ENCODE results near the gene KIFC3.
"Not testable (repeated sequence)": the region's sequence is repeated elsewhere in the genome, so short reads cannot be mapped to it uniquely, and the experiment has no call there.

KIFC3 gene

DNA sequence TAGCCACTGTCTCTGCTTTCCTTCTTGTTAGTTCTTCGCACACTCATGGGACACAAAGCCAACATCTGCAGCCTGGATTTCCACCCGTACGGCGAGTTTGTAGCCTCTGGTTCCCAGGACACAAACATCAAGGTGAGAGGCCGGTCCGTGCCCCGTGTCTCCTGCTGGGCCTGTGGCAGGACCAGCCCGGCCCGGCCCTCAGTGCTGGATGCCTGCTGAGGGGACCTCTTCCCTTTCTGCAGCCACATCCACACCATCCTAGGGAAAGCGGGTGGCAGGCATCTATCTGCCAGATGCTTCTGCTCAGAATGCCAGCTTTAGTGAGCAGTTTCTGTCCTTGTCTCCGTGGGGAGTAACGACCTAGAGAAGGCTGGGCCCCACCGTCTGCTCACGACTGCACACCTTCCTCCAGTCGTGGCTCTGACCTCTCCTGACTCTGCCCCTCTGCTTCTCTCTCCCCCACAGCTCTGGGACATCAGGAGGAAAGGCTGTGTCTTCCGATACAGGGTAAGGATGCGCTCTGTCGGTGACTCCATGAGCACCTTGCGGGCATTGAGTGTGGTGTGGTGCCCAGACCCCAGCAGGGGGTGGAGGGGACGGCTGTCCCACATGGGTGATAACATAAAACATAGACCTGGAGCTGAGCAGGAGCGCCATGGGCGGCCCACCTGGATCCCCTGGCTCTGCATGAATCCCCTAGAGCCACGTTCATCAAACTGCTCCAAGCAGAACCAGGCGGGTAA lies 51.3 kb downstream of the KIFC3 start:
- DNase-seq: no peak

DNA sequence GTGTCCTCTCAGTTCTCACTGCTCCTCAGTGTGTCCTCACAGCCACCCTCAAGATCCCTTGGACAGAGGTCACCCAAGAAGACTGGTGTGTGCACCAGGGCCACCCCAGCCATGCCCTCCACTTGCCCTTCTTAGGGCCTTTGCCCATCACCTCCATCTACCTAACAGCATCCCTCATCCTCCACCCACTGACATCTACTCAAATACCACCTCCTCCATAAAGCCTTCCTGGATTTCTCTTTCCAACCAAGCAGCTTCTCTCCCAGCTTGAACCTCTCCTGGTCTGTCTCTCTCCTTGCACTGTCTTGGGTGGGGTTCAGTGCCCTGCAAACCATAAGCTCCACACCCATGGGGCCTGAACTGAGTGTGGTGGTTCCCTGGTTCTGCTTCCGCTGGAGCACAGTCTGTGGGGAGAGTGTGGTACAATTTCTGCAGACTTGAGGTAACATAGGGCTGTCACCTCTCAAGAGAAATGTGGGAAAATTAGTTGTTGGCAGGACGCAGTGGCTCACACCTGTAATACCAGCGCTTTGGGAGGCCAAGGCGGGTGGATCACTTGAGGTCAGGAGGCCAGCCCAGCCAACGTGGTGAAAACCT lies 52.3 kb downstream of the KIFC3 start:
- DNase-seq: no peak

DNA sequence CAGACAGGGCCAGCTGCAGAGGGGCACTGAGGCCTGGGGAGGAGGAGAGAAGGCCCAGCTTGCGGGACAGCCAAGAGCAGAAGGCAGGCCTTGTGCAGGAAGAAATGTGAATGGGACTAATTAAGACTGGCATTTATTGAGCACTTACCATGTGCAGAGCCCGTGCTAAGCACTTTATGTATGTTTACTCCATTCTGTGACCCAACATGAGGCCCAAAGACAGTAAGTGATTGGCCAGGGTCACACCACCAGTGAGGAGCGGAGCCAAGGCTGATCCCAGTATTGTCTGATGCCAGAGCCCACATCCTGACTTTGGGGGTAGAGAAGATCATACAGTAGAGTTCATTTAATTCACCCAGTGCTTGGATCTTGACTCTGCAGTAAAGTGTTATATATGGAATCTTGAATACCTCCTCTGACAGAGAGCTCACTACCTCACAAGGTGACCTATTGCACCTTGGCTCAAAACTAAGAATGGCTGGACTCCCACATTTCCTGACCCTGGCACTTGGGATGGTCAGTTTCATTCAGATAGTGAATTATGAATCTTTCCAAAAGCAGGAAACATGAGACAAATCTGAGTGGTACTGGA lies 53.1 kb downstream of the KIFC3 start:
- no peak for DNase-seq

DNA sequence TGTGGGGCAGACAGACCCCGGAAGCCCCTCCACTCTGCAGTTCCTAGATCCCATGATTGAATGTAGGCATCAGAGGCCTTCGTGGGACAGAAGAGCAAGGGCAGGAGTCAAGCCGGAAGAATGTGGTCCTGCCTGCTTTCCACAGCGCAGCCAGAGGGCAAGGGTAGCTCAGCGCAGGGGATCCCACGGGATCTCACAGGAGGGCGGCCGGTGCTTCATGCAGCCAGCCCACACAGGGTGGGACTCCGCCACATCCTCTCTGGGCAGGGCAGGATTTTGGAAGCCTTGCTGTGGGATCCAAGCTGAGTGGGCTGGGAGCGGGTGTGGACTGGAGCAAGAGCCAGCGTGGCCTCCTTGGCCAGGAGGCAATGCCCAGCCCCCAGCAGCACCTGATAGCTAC lies 53.7 kb downstream of the KIFC3 start:
- no peak for DNase-seq

DNA sequence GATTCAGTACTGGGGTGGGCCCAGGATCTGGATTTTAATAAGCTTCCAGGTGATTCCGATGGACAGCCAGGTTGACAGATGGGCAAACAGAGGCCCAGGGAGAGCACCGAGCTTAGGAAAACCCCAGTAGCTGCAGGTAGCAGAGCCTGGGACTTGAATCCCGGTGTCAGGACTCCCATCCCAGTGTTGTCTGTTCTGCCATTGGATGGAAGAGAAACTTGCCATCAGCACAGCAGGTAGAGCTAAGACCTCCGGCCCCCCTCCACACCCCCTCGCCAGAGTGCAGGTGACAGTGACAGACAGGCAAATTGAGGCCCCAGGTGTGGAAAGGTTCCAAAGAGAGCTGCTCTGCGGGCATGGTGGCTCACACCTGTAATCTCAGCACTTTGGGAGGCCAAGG lies 54.3 kb downstream of the KIFC3 start:
- no peak for DNase-seq

DNA sequence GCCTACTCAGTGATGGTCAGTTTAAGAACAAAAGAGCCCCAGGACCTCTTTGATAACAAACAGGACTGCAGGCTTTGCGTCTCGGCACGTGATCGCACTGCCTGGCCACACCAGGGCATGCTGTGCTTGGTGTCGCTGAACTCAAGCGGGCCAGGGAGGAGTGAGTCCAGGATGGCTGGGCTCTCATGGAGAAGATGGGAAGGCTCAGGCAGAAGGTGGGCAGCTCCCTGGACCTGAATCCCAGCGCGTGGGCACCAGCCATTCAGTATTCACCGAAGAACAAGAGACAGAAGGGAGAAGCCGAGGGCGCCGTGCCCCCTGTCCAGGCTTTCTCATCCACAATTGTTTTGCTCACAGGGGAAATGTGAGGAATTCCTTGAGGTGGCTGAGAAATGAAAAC lies 54.8 kb downstream of the KIFC3 start:
- no peak for DNase-seq

DNA sequence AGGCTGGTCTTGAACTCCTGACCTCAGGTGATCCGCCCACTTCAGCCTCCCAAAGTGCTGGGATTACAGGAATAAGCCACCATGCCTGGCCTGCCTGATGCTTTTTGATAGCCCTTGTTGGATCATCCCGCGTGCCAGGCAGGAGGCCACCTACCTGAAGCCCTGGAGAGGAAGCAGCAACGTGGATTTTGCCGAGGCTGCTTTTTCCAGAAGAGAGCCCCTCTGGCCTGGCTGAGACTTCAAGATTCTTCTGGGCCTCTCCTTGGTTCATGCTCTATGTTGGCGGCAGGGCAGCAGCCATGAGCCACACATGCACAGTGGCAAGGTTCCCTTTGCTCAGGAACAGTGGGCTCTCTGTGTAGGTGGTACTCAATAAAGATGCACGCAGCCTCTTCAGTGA lies 55.2 kb downstream of the KIFC3 start:
- no peak for DNase-seq

DNA sequence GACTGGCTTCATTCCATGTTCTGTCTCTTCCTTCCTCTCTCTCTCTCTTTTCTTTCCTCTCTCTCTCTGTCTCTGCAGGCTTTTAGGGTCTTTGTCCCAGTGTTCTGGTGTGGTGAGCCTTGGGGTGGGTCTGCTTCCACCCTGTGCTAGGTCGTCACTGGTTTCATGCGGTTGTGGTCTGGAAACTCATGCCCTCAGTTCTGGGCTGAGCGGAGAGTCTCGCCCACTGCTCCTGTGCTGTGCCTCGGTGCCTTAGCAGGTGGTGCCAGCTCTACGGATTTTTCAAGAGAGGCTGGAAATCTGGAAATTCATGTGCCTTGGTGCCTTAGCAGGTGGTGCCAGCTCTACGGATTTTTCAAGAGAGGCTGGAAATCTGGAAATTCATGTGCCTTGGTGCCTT lies 56.0 kb downstream of the KIFC3 start:
- DNase-seq: not testable (repeated sequence)

DNA sequence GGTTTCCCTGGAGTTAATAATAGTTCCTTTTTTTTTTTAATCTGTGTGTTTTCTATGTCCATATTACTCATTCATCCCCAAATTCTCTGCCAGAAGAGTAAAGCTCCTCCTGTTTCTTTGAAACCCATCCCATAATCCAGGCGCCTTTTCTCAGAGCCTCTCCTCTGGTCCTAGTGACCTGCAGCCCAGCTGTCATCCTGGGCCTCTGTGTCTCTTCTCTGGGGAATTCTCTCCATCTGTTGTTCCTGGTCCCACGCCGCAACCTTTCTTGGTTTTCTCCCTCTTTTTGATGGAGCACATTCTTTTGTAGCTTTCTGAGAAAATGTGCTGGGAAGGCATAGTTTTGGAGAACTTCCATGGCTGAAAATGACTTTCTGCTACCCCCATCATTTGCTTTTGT lies 56.5 kb downstream of the KIFC3 start:
- DNase-seq: no peak

DNA sequence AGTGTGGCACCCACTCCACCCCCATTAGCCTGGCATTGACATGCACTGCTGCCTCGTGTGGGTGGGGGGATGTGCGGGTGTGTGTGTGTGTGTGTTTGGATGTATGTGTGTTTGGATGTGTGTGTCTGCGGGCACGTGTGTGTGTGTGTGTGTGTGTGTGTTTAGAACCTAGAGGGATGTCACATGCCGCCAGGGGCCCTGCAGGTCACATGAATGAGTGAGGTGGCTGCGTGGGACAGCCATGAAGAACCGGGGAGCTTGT lies 57.7 kb downstream of the KIFC3 start:
- DNase-seq: no peak

DNA sequence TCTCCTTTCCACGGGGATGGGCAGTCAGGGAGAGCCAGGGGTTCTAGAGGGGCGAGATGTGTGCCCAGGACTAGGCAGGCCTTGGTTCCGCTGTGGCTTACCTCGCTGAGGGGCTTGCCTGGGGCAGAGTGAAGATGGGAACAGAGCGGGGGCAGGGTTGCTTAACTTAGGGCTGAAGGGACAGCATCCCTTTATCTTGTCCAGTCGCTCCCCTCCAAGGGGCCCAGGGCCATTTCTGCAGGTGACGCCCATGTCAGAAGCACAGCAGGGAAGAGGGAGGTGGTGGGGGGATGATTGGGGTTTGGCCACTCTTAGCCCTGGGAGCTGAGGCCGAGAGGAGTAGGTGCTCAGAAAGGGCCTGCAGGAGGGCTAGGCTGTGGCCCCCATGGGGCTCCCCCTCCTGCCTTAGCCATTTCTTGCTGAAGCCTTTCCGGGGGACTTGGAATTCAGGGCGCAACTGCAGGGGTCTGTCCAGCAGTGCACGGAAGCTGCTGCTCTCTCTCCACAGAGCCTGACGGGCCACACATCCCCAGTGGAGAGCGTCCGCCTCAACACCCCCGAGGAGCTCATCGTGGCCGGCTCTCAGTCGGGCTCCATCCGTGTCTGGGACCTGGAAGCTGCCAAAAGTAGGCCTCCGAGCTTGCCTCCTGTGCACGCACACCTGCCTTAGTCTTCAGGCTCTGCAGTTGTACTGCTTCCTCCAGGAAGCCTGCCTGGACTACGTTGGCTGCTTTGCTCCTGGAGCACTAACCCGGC lies 58.2 kb downstream of the KIFC3 start:
- DNase-seq: no peak

DNA sequence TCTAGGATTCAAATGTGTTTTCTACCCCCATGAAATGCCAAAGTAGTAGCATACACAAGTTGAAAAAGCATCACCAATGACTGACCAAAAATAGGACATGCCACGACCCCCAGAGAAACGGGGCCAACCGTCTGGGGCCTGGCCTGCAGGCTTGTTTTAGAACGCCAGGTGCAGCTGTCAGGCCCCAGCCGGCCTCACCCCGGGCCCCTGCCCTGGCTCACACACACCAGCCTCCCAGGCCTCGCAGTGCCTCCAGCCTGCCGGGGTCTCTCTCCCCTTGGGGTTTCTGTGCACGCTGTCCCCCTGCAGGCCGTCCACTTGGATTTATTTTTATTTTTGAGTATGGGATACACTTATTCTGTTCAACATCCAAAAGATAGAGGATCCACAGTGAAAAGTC lies 58.8 kb downstream of the KIFC3 start:
- DNase-seq: no peak

DNA sequence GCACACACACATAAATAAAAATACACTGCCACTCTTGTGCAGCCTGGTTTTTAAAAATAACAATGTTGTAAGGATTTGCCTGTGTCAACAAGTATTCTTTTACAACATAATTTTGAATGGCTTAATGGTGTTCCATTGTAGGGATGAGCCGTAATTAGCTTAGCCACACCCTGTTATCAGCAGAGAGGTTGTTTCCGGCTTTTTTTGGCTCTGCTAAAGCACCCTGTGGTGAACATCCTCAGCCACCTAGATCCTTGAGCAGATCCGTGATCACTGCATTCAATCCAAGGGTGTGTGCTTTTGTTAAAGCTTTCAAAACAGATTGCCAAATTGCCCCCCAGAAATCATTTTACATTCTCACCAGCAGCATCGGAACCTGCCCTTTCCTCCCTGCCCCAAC lies 59.7 kb downstream of the KIFC3 start:
- no peak for DNase-seq

DNA sequence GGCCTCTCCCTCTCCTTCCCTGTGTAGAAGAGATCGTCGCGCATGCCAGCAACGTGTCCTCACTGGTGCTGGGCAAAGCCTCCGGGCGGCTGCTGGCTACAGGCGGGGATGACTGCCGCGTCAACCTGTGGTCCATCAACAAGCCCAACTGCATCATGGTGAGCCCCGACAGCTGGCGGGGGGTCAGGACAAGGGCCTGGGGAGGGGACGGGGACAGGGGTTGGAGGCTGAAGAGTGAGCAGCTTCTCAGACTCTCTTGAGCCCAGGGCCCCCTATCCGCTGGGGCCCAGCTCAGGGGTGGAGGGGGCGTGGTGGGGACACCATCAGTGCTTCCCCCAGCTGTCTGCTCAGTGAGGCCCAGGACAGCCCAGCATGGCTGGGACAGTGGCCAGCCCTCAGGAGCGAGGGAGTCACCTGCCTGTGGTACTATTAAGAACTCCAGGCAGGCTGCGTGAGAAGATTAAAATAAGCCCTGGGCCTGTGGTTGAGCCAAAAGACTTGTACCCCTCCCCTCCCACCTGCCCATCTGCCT lies 60.6 kb downstream of the KIFC3 start:
- no peak for DNase-seq

DNA sequence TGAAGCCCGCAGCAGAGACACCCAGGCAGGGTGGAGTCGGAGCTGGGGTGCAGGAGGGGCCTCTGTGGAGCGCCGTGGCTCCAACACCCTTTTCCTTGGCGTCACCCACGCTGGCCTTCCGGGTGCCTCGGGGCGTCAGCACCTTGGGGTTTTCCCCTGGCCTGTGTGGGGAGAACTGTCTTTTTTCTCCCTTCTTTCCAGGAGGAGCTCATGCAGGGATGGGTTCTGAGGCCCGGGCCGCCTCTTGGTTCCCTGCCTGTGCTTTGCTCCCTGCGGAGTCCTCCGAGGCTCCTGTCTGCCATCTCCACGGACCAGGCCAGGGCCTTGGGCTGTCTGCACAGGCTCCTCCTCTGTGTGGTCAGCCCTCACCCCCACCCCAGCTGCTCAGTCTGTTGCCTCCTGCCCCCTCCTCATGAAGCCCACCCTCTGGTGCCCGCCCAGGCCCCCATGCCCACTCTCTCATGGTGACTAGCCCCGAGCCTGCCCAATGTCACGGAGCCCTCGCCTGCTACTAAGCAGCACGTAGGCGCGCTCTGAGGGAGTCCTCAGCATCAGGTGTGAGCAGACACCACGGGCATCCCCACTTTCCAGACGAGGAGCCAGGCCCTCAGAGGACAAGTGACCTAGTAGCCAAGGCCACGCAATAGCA lies 61.7 kb downstream of the KIFC3 start:
- DNase-seq: no peak

DNA sequence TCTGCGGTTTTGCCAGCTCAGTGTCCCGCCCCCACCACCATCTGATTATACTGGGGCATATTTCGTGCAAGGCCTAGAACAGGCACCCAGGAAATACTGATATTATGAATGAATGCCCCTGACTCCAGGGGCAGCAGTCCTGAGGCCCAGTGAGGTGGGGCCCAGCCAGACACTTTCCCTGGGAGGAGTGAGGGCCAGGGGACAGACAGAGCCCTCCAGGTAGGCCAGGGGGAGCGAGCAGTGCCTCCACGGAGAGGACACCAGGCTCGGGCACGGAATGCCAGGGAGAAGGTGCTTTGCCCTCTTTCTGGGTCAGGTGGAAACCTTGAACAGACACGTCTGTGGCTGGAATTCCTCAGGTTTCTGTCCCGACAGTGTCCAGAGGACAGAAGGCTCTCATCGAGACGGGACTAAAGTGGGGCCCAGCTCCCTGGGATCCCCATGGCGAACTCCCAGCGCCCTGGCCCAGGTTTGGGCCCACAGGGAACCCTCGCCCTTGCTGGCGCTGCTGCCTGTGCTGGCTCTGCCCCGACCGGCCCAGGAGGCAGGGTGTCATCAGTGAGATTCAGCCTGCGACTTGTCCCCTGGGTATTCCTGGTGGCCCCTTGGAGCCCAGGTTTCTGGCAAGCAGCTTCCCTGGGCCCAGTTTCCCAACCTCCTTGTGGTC lies 62.4 kb downstream of the KIFC3 start:
- DNase-seq: no peak

DNA sequence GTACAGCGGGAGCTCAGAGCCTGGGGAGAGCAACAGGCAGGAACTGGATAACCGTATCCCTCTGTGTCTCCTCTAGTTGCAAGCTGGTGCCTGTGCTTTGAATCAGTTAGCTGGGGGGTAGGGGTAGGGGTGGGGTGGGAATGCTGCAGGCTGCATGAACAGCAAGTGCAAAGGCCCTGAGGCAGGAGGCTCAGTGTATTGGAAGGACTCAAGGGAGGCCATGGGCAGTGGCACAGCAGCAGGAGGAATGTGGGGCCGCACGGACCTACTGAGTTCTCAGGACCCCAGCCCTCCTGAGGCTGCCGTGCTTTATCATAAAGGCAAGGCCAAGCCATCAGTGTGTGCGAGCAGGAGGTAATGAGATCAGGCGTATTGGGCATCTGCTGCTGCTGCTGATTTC lies 63.4 kb downstream of the KIFC3 start:
- DNase-seq: no peak

DNA sequence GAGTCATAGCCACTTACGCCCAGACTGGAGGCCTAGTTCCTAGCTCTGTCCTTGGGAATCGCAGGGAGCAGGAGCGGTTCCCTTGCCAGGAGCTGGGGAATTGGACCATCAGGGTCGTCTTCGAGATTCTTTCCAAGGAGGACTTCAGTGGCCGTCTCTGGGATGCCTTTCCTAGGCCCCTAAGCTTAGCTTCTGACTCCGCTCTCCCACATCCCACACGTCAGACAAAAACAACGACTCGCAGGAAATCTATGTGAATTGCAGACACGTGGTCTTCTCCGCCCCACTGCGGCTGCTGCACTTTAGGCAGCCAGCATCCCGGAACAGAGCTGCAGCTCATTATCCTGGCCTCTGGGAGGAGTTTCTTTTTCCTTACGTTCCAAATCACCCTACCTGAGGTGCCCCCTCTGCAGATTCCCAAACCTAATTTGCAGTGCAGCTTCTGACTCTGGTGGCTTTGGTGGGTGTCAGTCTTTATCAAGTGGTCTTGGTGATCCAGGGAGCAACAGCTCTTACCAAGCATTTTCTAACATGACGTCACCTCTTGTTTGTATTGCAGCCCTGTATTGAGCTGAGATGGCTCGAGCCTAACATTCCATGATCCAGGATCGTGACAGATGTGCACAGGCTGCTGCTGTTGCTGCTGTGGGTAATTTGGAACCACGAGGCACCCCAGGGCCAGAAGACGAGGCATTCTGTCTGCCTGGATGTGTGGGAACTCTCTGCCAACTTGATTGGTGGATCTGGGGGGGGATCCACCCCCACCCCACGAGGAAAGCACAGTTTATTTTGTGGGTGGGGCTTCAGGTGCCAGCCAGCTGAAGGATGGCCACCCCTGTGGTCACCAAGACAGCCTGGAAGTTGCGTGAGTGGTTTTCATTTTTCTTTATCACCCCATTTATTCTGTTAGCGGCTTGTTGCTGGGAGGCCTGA lies 65.6 kb downstream of the KIFC3 start:
- peak; percentile 53 to 59 for DNase-seq

DNA sequence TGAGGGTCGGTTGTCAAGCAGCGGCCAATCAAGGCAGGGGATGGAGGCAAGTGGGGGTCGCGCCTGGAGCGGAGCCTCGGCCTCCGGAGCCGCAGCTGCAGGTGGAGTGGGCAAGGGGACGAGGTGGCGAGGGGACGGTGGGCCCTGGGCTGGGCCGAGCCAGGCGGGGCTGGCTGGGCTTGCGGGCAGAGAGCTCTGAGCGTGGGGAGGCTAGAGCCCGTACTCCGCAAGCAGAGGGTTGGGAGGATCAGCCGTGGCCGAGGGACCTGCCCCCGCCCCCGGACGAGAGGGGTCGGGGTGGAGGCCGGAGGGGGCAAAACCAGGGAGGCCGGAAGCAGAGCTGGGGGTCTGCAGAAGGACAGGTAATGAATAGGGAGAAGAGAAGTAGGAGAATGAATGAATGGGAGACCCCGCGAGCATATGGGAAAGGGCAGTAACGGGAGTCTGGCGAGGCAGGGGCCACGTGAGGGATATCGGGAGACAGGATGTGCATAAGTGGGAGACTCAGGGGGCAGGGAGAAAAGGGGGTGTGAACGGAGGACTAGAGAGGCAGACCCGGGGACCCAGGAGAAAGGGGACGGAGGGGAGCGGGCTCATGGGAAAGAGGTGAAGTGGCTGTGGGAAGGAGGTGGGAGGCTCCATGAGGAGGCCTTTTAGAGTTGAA lies 66.4 kb downstream of the KIFC3 start, which contains the start of gene KATNB1:
Gene KATNB1, plus strand, starts transcription at position 16 of the 664 bp plus-strand sequence. CDS start 1,474 bp downstream, outside the sequence.
- peak in 1 of 2 donors; percentile 15 for DNase-seq

DNA sequence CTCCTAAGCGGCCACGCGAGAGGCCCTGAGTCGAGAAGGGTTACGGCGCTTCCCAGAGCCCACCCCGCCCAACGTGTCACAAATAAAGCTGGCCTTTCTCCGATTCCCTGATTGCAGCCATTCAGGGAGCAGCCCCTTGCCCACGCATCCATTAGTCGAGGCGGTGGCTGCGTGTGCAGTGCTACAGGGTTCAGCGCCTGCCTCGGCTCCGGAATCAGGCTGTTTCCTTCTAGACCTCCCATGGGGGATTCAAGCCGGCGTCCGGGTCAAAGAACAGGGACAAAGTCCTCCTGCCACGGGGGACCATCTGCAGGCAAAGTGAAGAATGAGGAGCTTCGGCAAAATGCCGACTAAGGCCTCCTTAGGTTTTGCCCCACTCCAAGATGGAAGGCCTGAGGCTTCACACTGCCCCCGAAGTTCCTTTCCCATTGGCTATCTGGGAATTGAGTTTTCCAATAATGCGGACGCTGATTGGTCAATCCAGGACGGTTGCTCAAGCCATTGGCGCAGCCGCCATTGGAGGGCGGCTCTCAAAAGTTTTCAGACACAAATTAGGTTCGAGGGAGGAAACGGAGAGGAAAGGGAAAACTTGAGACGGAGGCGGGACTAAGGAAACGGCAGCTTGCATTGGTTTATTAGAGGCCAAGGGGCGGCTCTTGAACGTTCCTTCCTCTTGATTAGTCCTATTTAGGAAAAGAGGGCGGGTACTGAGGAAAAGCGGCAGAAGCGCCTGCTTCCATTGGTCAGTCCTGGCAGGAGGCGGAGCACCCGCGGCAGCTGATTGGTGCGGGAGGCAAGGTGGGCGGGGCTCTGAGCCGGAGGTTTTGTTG lies 67.2 kb downstream of the KIFC3 start:
- DNase-seq: peak; percentile 98
